ENCODE measurements around the gene KCNQ5. TPM values are rescaled to one million over a fixed set of nuclear protein-coding genes. Genes with fewer than 3 reads are reported as not detected.

KCNQ5 gene
- total RNA-seq, 4 donors from 2014 or later = 0.96 to 3.4 (median 1.5) TPM

DNA sequence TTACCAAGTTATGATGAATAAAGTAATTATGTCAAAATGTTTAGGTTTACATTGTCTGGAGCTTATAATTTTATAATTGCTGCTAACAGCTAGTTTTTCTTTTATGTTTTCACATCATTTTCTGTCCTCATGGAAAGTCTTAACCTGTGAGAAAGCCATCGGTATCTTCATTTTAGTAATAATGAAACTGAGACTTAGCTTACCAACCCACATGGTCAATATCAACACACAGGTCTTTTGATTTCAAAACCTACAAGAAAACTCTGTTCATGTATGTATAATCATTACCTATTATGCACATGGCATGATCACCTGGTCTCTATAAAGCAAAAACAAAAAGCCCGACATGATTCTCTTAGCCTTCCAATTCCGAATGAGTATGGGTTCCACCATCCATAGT is 61.9 kb downstream of the KCNQ5 start:
- no peaks in the 10 kb centered on the region for H3K4me1 ChIP-seq
- no peak overlapping the region for H3K4me3 ChIP-seq
- WGBS, 2 donors (ENCODE audit: low coverage in 1 of 2) = 94 to 97% methylated on average over 3 of the region's 3 CpGs
- no peaks in the 10 kb centered on the region for H3K36me3 ChIP-seq
- no peak for ATAC-seq
- no peak overlapping the region for H3K27ac ChIP-seq
- H3K27me3 ChIP-seq = no peaks in the 10 kb centered on the region
- TF ChIP-seq POLR2AphosphoS5 (IDR thresholded peaks at IDR 0.05) = no peak
- TF ChIP-seq POLR2A (IDR thresholded peaks at IDR 0.05) = no peak
- TF ChIP-seq, protein P1, sequence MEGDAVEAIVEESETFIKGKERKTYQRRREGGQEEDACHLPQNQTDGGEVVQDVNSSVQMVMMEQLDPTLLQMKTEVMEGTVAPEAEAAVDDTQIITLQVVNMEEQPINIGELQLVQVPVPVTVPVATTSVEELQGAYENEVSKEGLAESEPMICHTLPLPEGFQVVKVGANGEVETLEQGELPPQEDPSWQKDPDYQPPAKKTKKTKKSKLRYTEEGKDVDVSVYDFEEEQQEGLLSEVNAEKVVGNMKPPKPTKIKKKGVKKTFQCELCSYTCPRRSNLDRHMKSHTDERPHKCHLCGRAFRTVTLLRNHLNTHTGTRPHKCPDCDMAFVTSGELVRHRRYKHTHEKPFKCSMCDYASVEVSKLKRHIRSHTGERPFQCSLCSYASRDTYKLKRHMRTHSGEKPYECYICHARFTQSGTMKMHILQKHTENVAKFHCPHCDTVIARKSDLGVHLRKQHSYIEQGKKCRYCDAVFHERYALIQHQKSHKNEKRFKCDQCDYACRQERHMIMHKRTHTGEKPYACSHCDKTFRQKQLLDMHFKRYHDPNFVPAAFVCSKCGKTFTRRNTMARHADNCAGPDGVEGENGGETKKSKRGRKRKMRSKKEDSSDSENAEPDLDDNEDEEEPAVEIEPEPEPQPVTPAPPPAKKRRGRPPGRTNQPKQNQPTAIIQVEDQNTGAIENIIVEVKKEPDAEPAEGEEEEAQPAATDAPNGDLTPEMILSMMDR (IDR thresholded peaks at IDR 0.05) = no peak
- no peak for TF ChIP-seq EP300 (IDR thresholded peaks at IDR 0.05)
- no peaks in the 10 kb centered on the region for H3K9me3 ChIP-seq

DNA sequence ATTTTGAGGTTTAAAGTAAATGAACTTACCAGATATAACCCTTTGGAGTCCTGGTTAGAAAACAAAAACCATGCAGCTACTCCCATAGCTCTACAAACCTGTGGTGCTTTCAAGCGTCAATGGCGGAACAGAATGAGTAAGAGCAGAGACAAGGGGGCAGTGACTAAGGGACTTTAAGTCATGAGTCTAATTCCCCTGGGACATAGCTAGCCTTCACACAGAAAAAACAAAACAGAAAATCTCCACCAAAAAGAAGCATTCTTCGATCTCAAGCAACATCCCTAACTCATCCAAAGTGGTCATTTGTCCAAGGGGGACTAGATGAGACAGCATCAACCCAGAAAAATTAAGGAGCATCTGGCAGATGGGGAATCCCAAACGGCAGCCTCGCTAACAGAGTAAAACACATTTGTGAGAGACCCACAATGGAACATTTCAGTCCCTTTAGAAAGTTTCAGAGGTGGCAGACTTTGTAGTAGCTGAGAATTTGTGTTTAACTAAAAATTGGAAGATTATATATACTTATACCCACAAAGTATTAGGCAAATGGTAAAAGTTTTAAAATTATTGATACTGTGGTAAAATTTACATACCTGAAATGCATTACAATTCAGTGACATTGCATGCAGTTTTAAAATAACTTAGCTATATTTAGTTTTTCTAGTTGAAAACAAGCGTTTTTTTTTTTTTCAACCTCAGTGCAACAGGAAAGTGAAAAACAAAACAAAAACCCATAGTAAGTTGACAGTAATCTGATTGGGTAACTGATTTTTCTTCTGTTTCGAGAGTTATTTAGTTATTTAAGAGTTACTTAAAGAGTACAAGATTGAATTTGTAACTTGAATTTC is 67.5 kb downstream of the KCNQ5 start:
- no peaks in the 10 kb centered on the region for H3K27me3 ChIP-seq
- ATAC-seq = no peak
- H3K9me3 ChIP-seq = no peaks in the 10 kb centered on the region
- H3K36me3 ChIP-seq = no peaks in the 10 kb centered on the region
- no peak overlapping the region for H3K27ac ChIP-seq
- whole genome bisulfite sequencing, 2 donors (ENCODE audit: low coverage in 1 of 2) = 83 to 95% methylated on average over 7 of the region's 7 CpGs
- no peaks in the 10 kb centered on the region for H3K4me1 ChIP-seq
- H3K4me3 ChIP-seq = no peak overlapping the region
- TF ChIP-seq, protein P1 (IDR thresholded peaks at IDR 0.05) = no peak
- TF ChIP-seq POLR2AphosphoS5 (IDR thresholded peaks at IDR 0.05) (no peak), POLR2A (IDR thresholded peaks at IDR 0.05) (no peak), EP300 (IDR thresholded peaks at IDR 0.05) (no peak)

DNA sequence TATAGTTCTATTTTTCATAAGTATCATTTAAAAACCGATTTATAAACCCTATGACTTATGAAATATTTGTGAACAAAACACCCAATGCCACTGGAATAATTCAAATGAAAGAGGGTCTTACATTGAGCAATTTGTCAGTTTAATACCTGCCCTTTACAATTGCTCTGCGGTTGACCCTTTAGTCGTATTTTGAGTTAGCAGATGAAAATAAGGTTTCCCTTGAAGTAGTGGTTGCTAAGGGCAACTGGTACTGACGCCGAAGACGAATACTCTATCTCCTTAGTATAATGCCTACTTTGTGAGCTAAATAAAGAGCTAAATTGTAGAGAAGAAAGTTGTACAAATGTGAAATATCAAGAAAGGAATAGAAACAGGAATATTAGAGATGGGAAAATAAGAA is 69.4 kb downstream of the KCNQ5 start:
- ATAC-seq = no peak
- H3K36me3 ChIP-seq = no peaks in the 10 kb centered on the region
- H3K4me3 ChIP-seq = no peak overlapping the region
- H3K9me3 ChIP-seq = no peaks in the 10 kb centered on the region
- 70 to 79% methylated on average over 6 of the region's 6 CpGs for WGBS, 2 donors (ENCODE audit: low coverage in 1 of 2)
- no peaks in the 10 kb centered on the region for H3K4me1 ChIP-seq
- TF ChIP-seq EP300 (IDR thresholded peaks at IDR 0.05) = no peak
- TF ChIP-seq POLR2AphosphoS5 (IDR thresholded peaks at IDR 0.05) = no peak
- TF ChIP-seq, protein P1 (IDR thresholded peaks at IDR 0.05) = no peak
- no peak for TF ChIP-seq POLR2A (IDR thresholded peaks at IDR 0.05)
- H3K27me3 ChIP-seq = no peaks in the 10 kb centered on the region
- no peak overlapping the region for H3K27ac ChIP-seq

DNA sequence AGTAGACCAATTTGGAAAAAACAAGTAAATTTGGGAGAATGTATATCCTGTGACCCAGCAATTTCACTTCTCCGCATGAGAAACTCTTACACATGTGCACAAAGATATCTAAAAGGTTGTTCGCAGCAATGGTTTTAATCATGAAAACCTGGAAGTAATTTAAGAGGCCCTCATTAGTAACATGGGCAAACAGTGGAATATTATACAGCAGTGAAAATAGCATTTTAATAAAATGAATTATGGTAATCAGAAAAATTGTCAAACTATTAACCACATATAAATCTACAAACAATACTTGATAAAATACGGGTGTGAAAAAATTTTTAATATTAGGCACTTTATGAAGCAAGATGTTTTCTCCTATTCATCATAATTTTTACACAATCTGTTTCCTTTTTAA is 74.2 kb downstream of the KCNQ5 start:
- no peak overlapping the region for H3K27ac ChIP-seq

More for the DNA sequence above, 74.2 kb downstream of the KCNQ5 start:
- H3K4me3 ChIP-seq = no peak overlapping the region
- H3K27me3 ChIP-seq = no peaks in the 10 kb centered on the region
- H3K36me3 ChIP-seq = no peaks in the 10 kb centered on the region
- 87 to 98% methylated on average over 3 of the region's 3 CpGs for WGBS, 2 donors (ENCODE audit: low coverage in 1 of 2)
- H3K4me1 ChIP-seq = no peaks in the 10 kb centered on the region
- TF ChIP-seq EP300 (IDR thresholded peaks at IDR 0.05) (no peak), POLR2A (IDR thresholded peaks at IDR 0.05) (no peak), POLR2AphosphoS5 (IDR thresholded peaks at IDR 0.05) (no peak)
- TF ChIP-seq, protein P1 (IDR thresholded peaks at IDR 0.05) = no peak
- ATAC-seq = no peak
- no peaks in the 10 kb centered on the region for H3K9me3 ChIP-seq
